SW480 (cell line): Measurements from ENCODE around the gene ABCA13.

Experiments used
- DNase-seq: peaks from one replicate; pipeline ENCODE4 v3.0.0-alpha.2; 2016; ENCODE audit warnings: low spot score

The ABCA13 gene

GRCh38 chr7:48242846-48243245 lies 71.6 kb downstream of the ABCA13 start:
- no peak for DNase-seq

GRCh38 chr7:48244864-48245271 lies 73.6 kb downstream of the ABCA13 start:
- DNase-seq: no peak

- DNase-seq: no peak
These were observed 74.7 kb downstream of the ABCA13 start for GRCh38 chr7:48245751-48246472.

- no peak for DNase-seq
These were observed 77.9 kb downstream of the ABCA13 start for GRCh38 chr7:48249166-48249565.

- no peak for DNase-seq
These were observed 79.2 kb downstream of the ABCA13 start for GRCh38 chr7:48250441-48250951.

GRCh38 chr7:48251766-48252165 lies 80.5 kb downstream of the ABCA13 start:
- DNase-seq: no peak

GRCh38 chr7:48252995-48253394 lies 81.7 kb downstream of the ABCA13 start:
- DNase-seq: no peak

GRCh38 chr7:48255046-48255445 lies 83.8 kb downstream of the ABCA13 start:
- no peak for DNase-seq

GRCh38 chr7:48259463-48260280 lies 88.4 kb downstream of the ABCA13 start:
- no peak for DNase-seq

- DNase-seq: no peak
These were observed 90.4 kb downstream of the ABCA13 start for GRCh38 chr7:48261696-48262095.

GRCh38 chr7:48262606-48263310 lies 91.5 kb downstream of the ABCA13 start:
- DNase-seq: no peak

- DNase-seq: no peak
These were observed 92.0 kb downstream of the ABCA13 start for GRCh38 chr7:48263311-48263650.

- no peak for DNase-seq
These were observed 97.8 kb downstream of the ABCA13 start for GRCh38 chr7:48269066-48269465.

GRCh38 chr7:48274662-48275061 lies 103.4 kb downstream of the ABCA13 start:
- no peak for DNase-seq

GRCh38 chr7:48279420-48279819 lies 108.2 kb downstream of the ABCA13 start:
- DNase-seq: no peak

GRCh38 chr7:48280100-48280499 lies 108.8 kb downstream of the ABCA13 start:
- DNase-seq: no peak

- peak; percentile 39 for DNase-seq
These were observed 114.1 kb downstream of the ABCA13 start for GRCh38 chr7:48285373-48285772.

GRCh38 chr7:48286836-48287235 lies 115.6 kb downstream of the ABCA13 start:
- DNase-seq: no peak

- no peak for DNase-seq
These were observed 118.4 kb downstream of the ABCA13 start for GRCh38 chr7:48289656-48290055.

GRCh38 chr7:48292949-48293348 lies 121.7 kb downstream of the ABCA13 start:
- DNase-seq: no peak

GRCh38 chr7:48295296-48295971 lies 124.2 kb downstream of the ABCA13 start:
- no peak for DNase-seq

- no peak for DNase-seq
These were observed 125.7 kb downstream of the ABCA13 start for GRCh38 chr7:48296966-48297365.
